ENCODE results near the gene FGF6.

Gene FGF6, protein sequence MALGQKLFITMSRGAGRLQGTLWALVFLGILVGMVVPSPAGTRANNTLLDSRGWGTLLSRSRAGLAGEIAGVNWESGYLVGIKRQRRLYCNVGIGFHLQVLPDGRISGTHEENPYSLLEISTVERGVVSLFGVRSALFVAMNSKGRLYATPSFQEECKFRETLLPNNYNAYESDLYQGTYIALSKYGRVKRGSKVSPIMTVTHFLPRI

DNA sequence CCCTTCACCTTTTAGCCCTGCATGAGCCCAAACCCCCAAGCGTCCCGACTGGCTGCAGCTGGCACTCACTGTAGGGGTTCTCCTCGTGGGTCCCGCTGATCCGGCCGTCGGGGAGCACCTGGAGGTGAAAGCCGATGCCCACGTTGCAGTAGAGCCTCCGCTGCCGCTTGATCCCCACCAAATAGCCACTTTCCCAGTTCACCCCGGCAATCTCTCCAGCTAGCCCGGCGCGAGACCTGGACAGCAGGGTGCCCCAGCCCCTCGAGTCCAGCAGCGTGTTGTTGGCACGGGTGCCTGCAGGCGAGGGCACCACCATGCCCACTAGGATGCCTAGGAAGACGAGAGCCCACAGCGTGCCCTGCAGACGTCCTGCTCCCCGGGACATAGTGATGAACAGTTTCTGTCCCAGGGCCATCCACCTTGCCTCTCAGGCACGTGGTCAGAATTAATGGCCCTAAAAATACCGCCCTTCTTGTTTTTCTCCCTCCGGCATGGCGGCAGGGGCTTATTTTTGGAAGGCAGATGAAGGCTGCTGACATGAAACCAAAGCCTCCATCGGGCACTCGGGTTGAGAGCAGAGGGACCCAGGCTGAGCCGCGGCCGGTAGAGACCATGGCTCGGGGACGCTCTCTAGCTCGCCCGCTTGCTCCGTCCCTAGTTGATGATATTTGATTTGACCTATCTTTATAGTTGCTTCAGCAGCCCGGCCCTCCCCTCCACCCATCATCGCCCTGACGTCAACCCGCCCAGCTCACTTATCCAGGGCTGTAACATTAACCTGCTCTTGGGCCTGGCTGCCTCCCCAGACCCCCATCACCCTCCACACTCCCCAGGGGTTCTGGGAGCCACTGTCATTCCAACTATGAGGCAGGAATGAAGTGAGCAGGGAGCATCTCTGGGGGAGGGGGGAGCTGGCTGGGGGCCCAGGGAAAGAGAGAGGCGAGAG, at the start of gene FGF6:
FGF6 (minus strand) TSS at position 660 of the 946 bp plus-strand sequence; CDS start at position 415, 245 bp downstream.
- H3K27me3 Mint-ChIP-seq (ENCODE audit: low read depth, poor library complexity) = no peaks in the 10 kb centered on the region
- H3K9me3 Mint-ChIP-seq = no peaks in the 10 kb centered on the region
- H3K4me1 Mint-ChIP-seq = peaks cover 67% of the 10 kb centered on the region
- TF ChIP-seq, protein P1, sequence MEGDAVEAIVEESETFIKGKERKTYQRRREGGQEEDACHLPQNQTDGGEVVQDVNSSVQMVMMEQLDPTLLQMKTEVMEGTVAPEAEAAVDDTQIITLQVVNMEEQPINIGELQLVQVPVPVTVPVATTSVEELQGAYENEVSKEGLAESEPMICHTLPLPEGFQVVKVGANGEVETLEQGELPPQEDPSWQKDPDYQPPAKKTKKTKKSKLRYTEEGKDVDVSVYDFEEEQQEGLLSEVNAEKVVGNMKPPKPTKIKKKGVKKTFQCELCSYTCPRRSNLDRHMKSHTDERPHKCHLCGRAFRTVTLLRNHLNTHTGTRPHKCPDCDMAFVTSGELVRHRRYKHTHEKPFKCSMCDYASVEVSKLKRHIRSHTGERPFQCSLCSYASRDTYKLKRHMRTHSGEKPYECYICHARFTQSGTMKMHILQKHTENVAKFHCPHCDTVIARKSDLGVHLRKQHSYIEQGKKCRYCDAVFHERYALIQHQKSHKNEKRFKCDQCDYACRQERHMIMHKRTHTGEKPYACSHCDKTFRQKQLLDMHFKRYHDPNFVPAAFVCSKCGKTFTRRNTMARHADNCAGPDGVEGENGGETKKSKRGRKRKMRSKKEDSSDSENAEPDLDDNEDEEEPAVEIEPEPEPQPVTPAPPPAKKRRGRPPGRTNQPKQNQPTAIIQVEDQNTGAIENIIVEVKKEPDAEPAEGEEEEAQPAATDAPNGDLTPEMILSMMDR (IDR thresholded peaks at IDR 0.05) = no peak
- H3K36me3 Mint-ChIP-seq (ENCODE audit: low read depth) = no peaks in the 10 kb centered on the region
- no peak within 1 kb of the TSS for H3K4me3 Mint-ChIP-seq
- no peak within 1 kb of the TSS for H3K27ac Mint-ChIP-seq
- DNase-seq = no peak

DNA sequence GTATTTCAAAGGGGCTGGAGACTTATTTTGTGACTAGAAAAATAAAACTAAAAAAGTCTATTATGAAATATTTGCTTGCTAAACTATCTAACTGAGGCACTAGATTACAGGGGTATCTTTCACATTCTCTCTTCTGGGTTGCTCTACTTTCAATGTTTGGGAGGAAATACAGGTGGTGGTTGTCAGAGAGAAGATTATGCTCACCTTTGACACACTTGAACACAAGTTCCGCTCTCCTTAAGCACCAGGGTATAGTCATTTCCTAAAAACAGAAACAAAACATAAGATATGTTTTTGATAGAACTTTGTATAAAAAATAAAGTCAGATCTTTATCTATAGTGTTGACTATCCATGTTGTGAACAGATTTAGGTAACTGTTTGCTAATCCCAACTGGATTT, 45.4 kb upstream of the FGF6 start:
- no peak overlapping the region for H3K27ac Mint-ChIP-seq
- no peak for DNase-seq
- H3K36me3 Mint-ChIP-seq (ENCODE audit: low read depth) = peaks cover 22% of the 10 kb centered on the region
- no peaks in the 10 kb centered on the region for H3K4me1 Mint-ChIP-seq
- H3K9me3 Mint-ChIP-seq = no peaks in the 10 kb centered on the region
- TF ChIP-seq, protein P1 (IDR thresholded peaks at IDR 0.05) = no peak
- no peak overlapping the region for H3K4me3 Mint-ChIP-seq
- no peaks in the 10 kb centered on the region for H3K27me3 Mint-ChIP-seq (ENCODE audit: low read depth, poor library complexity)

DNA sequence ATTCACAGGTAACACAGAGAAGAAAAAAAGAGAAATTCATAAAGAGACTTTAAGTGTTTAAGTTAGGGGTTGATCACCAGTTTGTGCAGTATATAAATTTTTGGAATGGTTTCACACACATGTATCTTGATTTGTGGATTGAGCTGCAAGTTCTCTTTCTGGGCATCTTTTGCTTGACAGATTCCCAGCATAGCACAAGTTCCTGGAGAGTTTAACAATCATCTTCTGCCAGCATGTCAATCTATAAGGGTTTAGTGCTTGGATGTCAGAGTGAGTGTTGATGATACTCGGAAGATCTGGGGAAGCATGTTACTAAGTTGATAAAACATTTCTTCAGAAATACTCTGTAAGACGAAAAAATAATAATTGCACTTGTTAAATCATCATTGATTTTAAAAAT, 43.9 kb upstream of the FGF6 start:
- TF ChIP-seq, protein P1 (IDR thresholded peaks at IDR 0.05) = no peak
- Mint-ChIP-seq H3K4me3 (no peak overlapping the region), H3K27me3 (ENCODE audit: low read depth, poor library complexity) (no peaks in the 10 kb centered on the region), H3K9me3 (no peaks in the 10 kb centered on the region), H3K27ac (no peak overlapping the region), H3K4me1 (no peaks in the 10 kb centered on the region), H3K36me3 (ENCODE audit: low read depth) (peaks cover 18% of the 10 kb centered on the region)
- no peak for DNase-seq

DNA sequence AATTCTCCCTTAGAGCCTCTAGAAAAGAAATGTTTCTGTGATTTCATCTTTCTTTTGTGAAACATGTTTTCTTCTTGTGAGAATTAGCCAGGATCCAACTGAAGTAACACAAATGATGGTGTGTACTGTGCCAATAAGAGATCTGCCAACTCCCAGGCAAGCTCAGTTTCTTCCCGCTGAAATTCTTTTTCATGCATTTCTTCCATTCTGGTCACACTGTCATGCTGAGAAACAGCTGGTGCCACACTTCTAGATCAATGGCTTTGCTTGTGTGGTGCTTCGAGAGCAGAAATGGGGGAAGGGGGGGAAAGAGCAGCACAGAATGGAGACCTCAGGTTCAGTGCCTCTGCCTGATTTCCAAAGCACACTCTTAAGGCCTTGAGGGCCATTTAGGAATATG, 41.4 kb upstream of the FGF6 start:
- peaks cover 15% of the 10 kb centered on the region for H3K36me3 Mint-ChIP-seq (ENCODE audit: low read depth)
- no peak overlapping the region for H3K27ac Mint-ChIP-seq
- H3K27me3 Mint-ChIP-seq (ENCODE audit: low read depth, poor library complexity) = no peaks in the 10 kb centered on the region
- H3K4me3 Mint-ChIP-seq = no peak overlapping the region
- H3K9me3 Mint-ChIP-seq = peaks cover 3% of the 10 kb centered on the region
- DNase-seq = no peak
- TF ChIP-seq, protein P1 (IDR thresholded peaks at IDR 0.05) = no peak
- H3K4me1 Mint-ChIP-seq = no peaks in the 10 kb centered on the region

DNA sequence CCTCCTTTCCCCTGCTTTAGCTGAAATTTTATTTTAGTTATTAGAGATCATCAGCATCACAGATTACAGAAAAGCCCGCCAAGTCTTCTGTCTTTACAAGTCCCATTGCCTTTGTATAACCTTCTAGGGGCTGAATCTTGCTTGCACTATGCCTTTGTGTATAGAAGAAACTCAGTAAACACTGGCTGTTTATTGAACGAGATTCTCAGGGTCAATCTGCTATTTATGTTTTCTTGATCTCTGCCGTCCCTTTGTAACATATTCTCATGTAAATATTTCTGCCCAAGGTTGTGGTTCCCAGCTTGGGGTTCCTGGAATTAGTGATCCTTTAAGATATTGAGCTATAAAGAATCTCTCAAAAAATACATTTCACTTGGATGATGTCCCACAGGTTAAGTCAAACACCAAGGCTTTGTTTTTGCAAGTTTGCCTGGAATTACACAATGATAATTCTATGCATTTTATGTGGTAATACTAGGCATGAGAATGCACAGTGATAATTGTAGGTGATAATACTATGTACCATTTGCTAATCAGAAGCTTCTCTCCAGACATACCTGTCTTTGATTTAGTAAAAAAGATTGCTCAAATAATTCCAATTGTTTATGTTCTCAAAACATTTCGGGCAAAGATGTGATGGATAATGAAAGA, 40.6 kb upstream of the FGF6 start:
- H3K4me3 Mint-ChIP-seq = no peak overlapping the region
- no peak for DNase-seq
- H3K36me3 Mint-ChIP-seq (ENCODE audit: low read depth) = peaks cover 15% of the 10 kb centered on the region
- peaks cover 4% of the 10 kb centered on the region for H3K9me3 Mint-ChIP-seq
- H3K27ac Mint-ChIP-seq = no peak overlapping the region
- TF ChIP-seq, protein P1 (IDR thresholded peaks at IDR 0.05) = no peak
- no peaks in the 10 kb centered on the region for H3K27me3 Mint-ChIP-seq (ENCODE audit: low read depth, poor library complexity)
- H3K4me1 Mint-ChIP-seq = no peaks in the 10 kb centered on the region
